Sigmoid colon (tissue), 7 donors: ENCODE measurements around the gene TRUB1. TPM values are rescaled to one million over a fixed set of nuclear protein-coding genes. Genes with fewer than 3 reads are reported as not detected.
A peak's percentile ranks its signal among the peaks of the same experiment; 100 is the strongest.

Source experiments
- DNase-seq: peaks from one replicate; pipeline ENCODE4 v3.0.0-alpha.2; 2019
- H3K27ac ChIP-seq, 4 donors: fragments of 200-600 bp; sonication (generic); one replicate each; pipeline ENCODE4 v1.5.1; 2016 to 2019; ENCODE audit warnings: mild to moderate bottlenecking in 1 of 4
- H3K27me3 ChIP-seq, 3 donors: fragments of 200-600 bp; sonication (generic); one replicate each; pipeline ENCODE4 v1.5.1; 2019; ENCODE audit warnings: mild to moderate bottlenecking in 1 of 3
- H3K36me3 ChIP-seq, 4 donors: fragments of 200-600 bp; sonication (generic); one replicate each; pipeline ENCODE4 v1.5.1; 2016 to 2019
- H3K4me1 ChIP-seq, 4 donors: fragments of 200-600 bp; sonication (generic); one replicate each; pipeline ENCODE4 v1.5.1; 2017 to 2019
- H3K4me3 ChIP-seq, 4 donors: fragments of 200-600 bp; sonication (generic); one replicate each; pipeline ENCODE4 v1.5.1; 2017 to 2019; ENCODE audit warnings: mild to moderate bottlenecking in 2 of 4, moderate library complexity in 1 of 4
- H3K9me3 ChIP-seq, 4 donors: fragments of 200-600 bp in 3 of 4; sonication (generic) in 3 of 4; one replicate each; pipeline versions ENCODE4 v1.5.1 to v1.6.1; 2013 to 2019
- CTCF ChIP-seq, 4 experiments: fragments of 450-650 bp in 3 of 4; fragments of 200-600 bp in 1 of 4; IDR thresholded peaks; one replicate each; pipeline ENCODE4 v1.5.1; 2016 to 2019; ENCODE audit warnings: antibody characterized with exemption in 4 of 4, mild to moderate bottlenecking in 3 of 4, moderate library complexity in 2 of 4
- EP300 ChIP-seq, 4 donors: sonication (generic); formaldehyde crosslinking; IDR thresholded peaks; one replicate each; pipeline ENCODE4 v1.6.1; 2017; ENCODE audit warnings: antibody characterized with exemption in 4 of 4
- POLR2A ChIP-seq, 2 donors: fragments of 450-650 bp; IDR thresholded peaks; one replicate each; pipeline ENCODE4 v1.6.1; 2016; ENCODE audit warnings: antibody characterized with exemption in 2 of 2, mild to moderate bottlenecking in 2 of 2, moderate library complexity in 2 of 2
- POLR2AphosphoS5 ChIP-seq, 4 donors: sonication (generic); formaldehyde crosslinking; IDR thresholded peaks; one replicate each; pipeline ENCODE4 v1.6.1; 2017; ENCODE audit warnings: antibody characterized with exemption in 4 of 4
- WGBS, 2 donors: extraction: QIAGEN DNeasy Blood & Tissue Kit; methylation state at CpG; one replicate each; pipeline ENCODE4 v1.1.7; 2013; 5-methylcytosine and 5-hydroxymethylcytosine counted together
- intact Hi-C: fragments of 100-400 bp; cut with DNase I; formaldehyde crosslinking; loops from one replicate; pipeline ENCODE4 v1.15.1; 2023
- polyA plus RNA-seq, 3 donors: library from polyadenylated mRNA; stranded (reverse); fragments of 200-250 nt; gene quantifications; one replicate each; pipeline ENCODE4 v1.2.3, GENCODE V29; 2013
- total RNA-seq, 4 donors: library from RNA; depleted of rRNA; stranded (reverse); fragments of >200 nt; gene quantifications; one replicate each; pipeline ENCODE4 v1.1.0, GENCODE V29; 2016
- donor health status: healthy with polysubstance abuse.
- donor health status: Bipolar disorder and iron deficiency.
- donor health status: healthy.

TRUB1 gene
- total and polyA plus RNA-seq, 7 donors = 7.8 to 14.3 (median 10.5) TPM

- Histone ChIP-seq H3K4me1 (peaks cover 0 to 15% (median 8%) of the 10 kb centered on the region in 4 donors), H3K27ac (no peak overlapping the region), H3K9me3 (no peaks in the 10 kb centered on the region), H3K27me3 (no peaks in the 10 kb centered on the region), H3K36me3 (no peaks in the 10 kb centered on the region), H3K4me3 (no peak overlapping the region)
- DNase-seq = no peak
- TF ChIP-seq CTCF (IDR thresholded peaks at IDR 0.05) (no peak), POLR2AphosphoS5 (IDR thresholded peaks at IDR 0.05) (no peak), POLR2A (IDR thresholded peaks at IDR 0.05) (no peak), EP300 (IDR thresholded peaks at IDR 0.05) (no peak)
- intact Hi-C loops = no loop called here
- 97 to 98% methylated on average over 7 of the region's 7 CpGs for WGBS, 2 donors
Observed at GRCh38 chr10:114998993-114999392, 61.0 kb downstream of the TRUB1 start.

GRCh38 chr10:115001506-115002381 lies 63.7 kb downstream of the TRUB1 start:
- Histone ChIP-seq H3K4me1 (peaks cover 0 to 15% (median 8%) of the 10 kb centered on the region in 4 donors), H3K9me3 (no peaks in the 10 kb centered on the region), H3K27me3 (no peaks in the 10 kb centered on the region), H3K36me3 (no peaks in the 10 kb centered on the region), H3K27ac (peak overlapping the region in 2 of 4 donors; percentile 38 to 60), H3K4me3 (peak overlapping the region in 3 of 4 donors; percentile 27 to 41 (median 32))
- WGBS, 2 donors = 45 to 65% methylated on average over 13 of the region's 13 CpGs
- no peak for DNase-seq
- intact Hi-C loops = no loop called here
- no peak for TF ChIP-seq POLR2AphosphoS5 (IDR thresholded peaks at IDR 0.05)
- TF ChIP-seq POLR2A (IDR thresholded peaks at IDR 0.05) = no peak
- TF ChIP-seq CTCF (IDR thresholded peaks at IDR 0.05) = no peak
- TF ChIP-seq EP300 (IDR thresholded peaks at IDR 0.05) = no peak

DNA sequence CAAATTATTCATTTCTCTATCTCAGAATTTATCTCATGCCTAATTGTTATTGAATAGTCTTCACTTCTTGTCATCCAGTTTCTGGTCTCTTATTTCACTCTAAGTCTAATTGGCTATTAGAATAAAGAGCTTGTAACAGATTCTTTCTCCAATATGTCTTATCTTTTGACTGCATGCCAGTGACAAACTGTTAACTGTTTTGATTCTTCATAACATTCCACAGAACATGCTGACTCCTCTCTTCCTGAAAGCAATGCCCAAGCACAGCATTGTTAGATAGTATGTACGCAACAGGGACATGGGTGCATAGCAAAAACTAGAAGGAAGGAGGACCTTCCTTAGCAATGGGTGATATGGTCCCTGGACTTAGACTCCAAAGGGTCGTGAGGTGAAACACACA lies 65.4 kb downstream of the TRUB1 start:
- H3K27ac ChIP-seq = no peak overlapping the region
- H3K27me3 ChIP-seq = no peaks in the 10 kb centered on the region
- TF ChIP-seq CTCF (IDR thresholded peaks at IDR 0.05) = no peak
- TF ChIP-seq POLR2A (IDR thresholded peaks at IDR 0.05) = no peak
- no peak for TF ChIP-seq EP300 (IDR thresholded peaks at IDR 0.05)
- TF ChIP-seq POLR2AphosphoS5 (IDR thresholded peaks at IDR 0.05) = no peak
- intact Hi-C loops = no loop called here
- peaks cover 0 to 15% (median 8%) of the 10 kb centered on the region in 4 donors for H3K4me1 ChIP-seq
- H3K9me3 ChIP-seq = no peaks in the 10 kb centered on the region
- H3K36me3 ChIP-seq = no peaks in the 10 kb centered on the region
- no peak for DNase-seq
- H3K4me3 ChIP-seq = no peak overlapping the region
- 91 to 94% methylated on average over 2 of the region's 2 CpGs for WGBS, 2 donors

DNA sequence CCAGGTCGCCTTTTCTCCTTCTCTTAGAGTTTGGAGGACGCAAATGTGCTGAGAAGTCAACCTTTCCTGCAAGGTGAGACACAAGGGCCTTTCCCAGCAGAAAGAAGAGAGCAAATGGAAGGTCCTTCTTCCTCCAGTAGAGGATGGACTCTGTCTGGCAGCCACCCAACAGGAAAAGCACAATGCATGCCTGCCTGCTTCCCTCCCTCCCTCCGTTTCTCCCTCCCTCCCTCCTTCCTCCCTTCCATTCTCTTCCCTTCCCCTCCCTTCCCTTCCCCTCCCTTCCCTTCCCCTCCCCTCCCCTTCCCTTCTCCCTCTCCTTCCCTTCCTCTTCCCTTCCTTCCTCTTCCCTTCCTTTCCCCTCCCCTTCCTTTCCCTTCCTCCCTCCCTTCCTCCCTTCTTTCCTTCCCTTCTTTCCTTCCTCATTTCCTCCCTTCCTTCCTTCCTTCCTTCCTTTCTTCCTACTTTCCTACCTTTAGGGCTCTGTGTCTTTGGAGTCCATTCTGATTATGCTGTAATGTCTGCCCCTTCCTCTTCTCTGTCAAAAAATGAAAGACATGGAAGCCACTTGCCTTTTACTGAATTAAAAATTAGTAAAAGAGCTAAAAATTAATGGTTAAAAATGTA lies 66.4 kb downstream of the TRUB1 start:
- Histone ChIP-seq H3K36me3 (no peaks in the 10 kb centered on the region), H3K4me1 (peaks cover 0 to 15% (median 8%) of the 10 kb centered on the region in 4 donors), H3K27ac (no peak overlapping the region), H3K9me3 (no peaks in the 10 kb centered on the region), H3K27me3 (no peaks in the 10 kb centered on the region), H3K4me3 (no peak overlapping the region)
- WGBS, 2 donors = 66 to 71% methylated on average over 3 of the region's 3 CpGs
- DNase-seq = no peak
- no peak for TF ChIP-seq POLR2AphosphoS5 (IDR thresholded peaks at IDR 0.05)
- TF ChIP-seq CTCF (IDR thresholded peaks at IDR 0.05) = no peak
- no peak for TF ChIP-seq EP300 (IDR thresholded peaks at IDR 0.05)
- no peak for TF ChIP-seq POLR2A (IDR thresholded peaks at IDR 0.05)
- intact Hi-C loops = no loop called here
